ENCODE measurements around the gene RPUSD1.
"Not testable (repeated sequence)": the region's sequence is repeated elsewhere in the genome, so short reads cannot be mapped to it uniquely, and the experiment has no call there.

RPUSD1 gene, protein sequence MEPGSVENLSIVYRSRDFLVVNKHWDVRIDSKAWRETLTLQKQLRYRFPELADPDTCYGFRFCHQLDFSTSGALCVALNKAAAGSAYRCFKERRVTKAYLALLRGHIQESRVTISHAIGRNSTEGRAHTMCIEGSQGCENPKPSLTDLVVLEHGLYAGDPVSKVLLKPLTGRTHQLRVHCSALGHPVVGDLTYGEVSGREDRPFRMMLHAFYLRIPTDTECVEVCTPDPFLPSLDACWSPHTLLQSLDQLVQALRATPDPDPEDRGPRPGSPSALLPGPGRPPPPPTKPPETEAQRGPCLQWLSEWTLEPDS

GRCh38 chr16:787978-788398, at the start of gene RPUSD1:
Gene RPUSD1, minus strand, starts transcription at chr16:788381. Its CDS starts 644 bp downstream, at chr16:787737.
- DNase-seq (ENCODE audit: low spot score) = no peak

DNA sequence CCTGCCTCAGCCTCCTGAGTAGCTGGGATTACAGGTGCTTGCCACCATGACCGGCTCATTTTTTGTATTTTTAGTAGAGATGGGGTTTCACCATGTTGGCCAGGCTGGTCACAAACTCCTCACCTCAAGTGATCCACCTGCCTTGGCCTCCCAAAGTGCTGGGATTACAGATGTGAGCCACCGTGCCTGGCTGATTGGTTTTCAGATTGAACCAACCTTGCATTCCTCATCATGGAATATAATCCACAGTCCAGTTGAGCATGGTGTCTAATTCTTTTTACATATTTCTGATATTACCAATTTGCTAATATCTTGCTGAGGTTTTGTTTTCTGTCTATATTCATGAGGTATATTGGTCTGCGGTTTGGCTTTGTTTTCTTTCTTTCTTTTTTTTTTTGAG, 48.6 kb upstream of the RPUSD1 start:
- DNase-seq (ENCODE audit: low spot score) = not testable (repeated sequence)

GRCh38 chr16:836221-836620, 48.0 kb upstream of the RPUSD1 start:
- DNase-seq (ENCODE audit: low spot score) = no peak

- no peak for DNase-seq (ENCODE audit: low spot score)
These were observed 47.2 kb upstream of the RPUSD1 start for GRCh38 chr16:835373-835772.

DNA sequence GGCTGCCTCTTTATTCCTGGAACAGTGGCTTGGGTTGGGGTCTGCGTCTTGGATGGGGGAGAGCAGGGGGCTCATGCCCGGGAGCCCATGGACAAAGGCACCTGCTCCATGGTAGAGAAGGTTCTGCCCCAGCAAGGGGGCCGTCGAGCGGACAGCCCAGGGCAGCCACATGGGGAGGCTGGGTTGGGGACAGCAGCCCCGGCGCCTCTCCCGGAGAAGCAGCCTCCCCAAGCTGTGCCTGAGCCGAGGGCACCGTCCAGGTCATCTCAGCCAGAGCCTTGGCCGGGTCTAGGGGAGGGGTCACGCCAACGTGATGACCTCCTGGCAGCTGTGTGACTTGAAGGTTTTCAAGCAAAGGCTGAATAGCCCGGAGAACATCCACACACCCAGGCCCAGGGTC, 45.2 kb upstream of the RPUSD1 start:
- DNase-seq (ENCODE audit: low spot score) = no peak

GRCh38 chr16:832652-833336, 44.6 kb upstream of the RPUSD1 start:
- no peak for DNase-seq (ENCODE audit: low spot score)

DNA sequence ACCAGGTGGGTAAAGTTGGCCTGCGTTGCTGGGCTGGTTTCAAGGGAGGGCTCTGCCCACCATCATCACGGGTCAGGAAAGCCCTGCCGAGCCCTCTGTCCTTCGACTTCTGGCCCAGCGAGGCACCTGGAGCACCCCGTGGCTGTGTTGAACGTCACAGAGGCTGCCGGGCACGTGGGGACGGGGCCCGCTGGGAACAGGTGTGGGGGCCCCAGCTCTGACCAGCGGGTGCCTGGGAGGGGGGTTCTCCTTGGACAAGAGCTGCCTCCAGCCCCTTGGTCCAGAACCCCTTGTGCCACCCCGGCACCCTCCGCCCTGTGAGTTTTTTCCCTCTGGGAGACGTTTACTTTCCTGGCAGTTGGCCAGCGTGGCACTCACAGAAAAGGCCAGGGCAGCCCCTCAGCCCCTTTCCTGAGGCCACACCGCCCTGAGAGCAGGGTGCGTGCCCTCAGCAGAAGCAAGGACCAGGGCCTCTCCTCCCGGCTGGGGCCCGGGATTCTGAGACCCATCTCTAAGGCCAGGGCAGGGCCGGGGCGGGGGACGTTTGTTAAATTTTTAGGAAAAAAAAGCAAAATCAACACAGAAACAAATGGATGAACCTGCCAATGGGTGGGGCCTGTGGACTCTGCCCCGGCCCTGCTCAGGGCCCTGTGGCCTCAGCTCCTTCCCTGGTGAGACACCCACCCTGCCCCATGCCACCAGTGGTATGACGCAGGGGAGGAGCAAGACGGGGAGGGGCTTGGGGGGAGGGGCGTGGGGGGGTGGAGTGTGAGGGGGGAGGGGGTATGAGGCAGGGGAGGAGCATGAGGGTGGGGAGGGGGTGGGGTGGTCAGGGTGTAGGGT, 43.6 kb upstream of the RPUSD1 start:
- no peak for DNase-seq (ENCODE audit: low spot score)

- DNase-seq (ENCODE audit: low spot score) = no peak
These were observed 42.8 kb upstream of the RPUSD1 start for GRCh38 chr16:830871-831570.

DNA sequence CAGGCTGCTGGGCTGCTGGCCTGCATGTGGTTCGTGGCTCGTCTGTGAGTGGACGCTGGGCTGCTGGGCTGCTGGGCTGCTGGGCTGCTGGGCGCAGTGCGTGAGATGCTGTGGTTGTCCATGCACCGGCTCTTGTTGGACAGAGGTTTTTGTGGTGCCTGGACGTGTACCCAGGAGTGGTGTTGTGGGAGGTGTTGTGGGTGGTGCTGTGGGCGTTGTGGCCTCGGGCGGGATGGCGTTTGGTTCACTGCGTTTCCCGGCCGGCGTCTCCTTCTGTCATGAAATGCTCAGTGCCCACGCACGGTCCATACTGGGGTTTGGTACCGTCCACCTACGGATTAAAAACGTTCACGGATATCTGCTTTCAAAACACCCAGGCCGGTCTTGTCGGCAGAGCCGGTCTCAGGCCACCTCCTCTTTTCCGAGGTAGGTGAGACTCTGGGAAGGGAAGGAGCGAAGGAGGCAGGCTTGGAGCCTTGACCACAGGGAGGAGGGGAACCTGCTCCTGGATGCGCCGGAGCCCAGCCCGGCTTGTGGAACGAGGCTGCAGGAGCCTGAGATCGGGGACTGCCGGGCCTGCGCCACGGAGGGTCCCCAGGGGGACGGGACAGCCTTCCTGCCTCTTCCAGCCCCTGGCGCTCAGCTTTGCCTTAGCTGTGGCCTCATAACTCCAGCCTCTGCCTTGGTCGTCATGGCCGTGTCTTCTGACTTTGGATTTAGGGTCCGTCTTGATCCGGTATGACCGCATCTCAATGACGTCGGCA, 42.1 kb upstream of the RPUSD1 start:
- DNase-seq (ENCODE audit: low spot score) = no peak

DNA sequence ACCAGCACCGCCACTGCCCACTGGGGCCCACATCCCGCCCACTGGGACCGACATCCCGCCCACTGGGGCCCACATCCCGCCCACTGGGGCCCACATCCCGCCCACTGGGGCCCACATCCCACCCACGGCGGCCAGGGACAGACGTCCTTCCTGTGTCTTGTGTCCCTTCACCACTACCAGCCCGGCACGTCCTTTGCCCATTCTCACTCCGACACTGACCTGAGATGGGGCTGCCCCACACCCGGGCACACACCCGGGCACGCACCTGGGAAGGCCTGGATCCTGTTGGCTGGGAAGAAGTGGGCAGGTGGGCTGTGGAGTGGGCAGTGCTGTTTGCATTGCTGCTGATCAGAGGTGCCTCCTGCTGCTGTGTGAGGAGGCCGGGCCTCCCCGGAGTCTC, 40.7 kb upstream of the RPUSD1 start:
- DNase-seq (ENCODE audit: low spot score) = no peak

- DNase-seq (ENCODE audit: low spot score) = no peak
These were observed 39.3 kb upstream of the RPUSD1 start for GRCh38 chr16:827513-827912.

- no peak for DNase-seq (ENCODE audit: low spot score)
These were observed 37.3 kb upstream of the RPUSD1 start for GRCh38 chr16:825341-826061.

DNA sequence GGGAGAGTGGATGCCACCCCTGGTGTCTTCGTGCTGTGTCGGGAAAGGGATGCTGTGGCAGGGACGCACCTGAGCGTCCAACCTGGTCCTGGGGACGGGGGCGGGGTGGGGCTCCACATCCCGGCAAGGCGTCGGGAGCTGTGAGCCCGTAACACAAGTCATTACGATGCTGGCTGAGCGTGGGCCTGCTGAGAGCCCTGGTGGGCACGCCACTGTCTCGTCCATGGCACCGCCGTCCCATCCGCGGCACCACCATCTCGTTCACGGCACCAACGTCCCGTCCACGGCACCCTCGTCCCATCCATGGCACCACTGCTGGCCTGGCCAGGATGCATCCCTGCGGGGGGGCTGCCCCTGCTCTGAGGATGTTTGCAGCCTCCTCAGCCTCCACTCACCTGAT, 36.4 kb upstream of the RPUSD1 start:
- DNase-seq (ENCODE audit: low spot score) = no peak

- no peak for DNase-seq (ENCODE audit: low spot score)
These were observed 36.0 kb upstream of the RPUSD1 start for GRCh38 chr16:824194-824593.

GRCh38 chr16:822909-823297, 34.7 kb upstream of the RPUSD1 start:
- DNase-seq (ENCODE audit: low spot score) = no peak

DNA sequence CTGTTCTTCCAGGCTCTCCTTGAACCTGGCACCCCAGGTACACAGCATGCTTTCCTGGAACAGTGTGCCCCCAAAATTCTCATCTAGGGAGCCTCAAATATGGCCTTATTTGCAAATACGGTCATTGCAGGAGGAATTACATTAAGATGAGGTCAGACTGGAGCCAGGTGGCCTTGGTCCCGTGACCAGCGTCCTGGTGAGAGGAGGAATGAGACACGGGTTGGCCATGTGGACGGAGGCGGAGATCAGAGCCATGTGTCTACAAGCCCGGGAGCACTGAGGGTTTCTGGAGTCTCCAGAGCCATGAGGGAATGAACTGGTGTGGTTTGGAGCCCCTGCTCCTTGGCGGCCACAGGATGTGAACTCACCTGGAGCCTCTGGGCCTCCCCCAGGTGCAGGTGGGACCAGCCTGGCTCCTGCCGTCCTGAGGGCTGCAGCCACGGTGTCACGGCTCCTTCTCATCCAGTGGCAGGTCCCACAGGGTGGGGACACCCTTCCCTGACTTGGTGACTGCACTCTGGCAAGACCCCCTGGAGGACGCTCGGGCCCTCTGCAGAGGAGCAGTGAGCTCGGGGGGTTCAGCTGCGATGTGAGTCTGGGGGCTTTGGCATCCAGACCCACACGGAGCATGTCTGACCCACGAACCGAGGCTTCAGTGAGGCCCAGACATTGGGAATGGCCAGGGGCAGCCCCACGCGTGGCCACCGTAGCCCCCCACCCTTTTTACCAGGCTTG, 34.2 kb upstream of the RPUSD1 start:
- DNase-seq (ENCODE audit: low spot score) = no peak

DNA sequence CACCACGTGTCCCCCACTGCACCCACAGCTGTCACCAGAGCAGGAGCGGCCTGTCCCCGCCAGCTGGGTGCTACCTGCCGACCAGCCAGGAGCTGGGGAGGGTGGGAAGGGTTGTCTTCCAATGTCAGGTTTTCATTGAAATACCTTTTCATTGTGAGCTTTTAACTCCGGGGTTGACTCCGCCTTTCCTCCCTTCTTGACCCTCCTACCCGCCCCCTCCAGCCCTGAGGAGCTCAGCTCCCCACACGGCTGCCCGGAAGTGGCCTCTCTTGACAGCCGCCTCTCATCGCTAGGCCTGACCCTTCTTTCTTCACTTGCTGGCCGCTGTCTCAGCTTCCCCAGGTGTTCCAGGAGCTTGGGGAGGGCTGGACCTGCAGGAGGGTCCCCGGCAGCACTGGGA, 33.6 kb upstream of the RPUSD1 start:
- DNase-seq (ENCODE audit: low spot score) = no peak

DNA sequence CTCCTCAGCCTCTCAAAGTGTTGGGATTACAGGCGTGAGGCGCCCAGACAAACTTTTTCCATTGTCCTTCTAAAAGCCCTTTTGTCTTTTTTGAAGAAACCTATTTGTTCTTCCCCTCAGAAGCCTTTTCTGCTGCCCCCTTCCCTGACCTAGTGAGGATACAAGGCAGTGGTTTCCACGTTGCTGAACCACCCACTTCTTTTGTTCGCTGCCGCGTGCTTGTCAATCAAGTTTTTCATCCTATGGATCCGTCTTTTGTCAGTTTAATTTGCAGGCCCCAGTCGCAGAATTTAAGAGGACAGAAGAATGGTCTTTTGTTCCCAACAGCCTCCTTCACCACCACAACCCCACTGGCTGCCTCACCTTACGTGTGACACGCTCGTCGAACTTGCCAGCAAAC, 32.6 kb upstream of the RPUSD1 start:
- DNase-seq (ENCODE audit: low spot score) = no peak

DNA sequence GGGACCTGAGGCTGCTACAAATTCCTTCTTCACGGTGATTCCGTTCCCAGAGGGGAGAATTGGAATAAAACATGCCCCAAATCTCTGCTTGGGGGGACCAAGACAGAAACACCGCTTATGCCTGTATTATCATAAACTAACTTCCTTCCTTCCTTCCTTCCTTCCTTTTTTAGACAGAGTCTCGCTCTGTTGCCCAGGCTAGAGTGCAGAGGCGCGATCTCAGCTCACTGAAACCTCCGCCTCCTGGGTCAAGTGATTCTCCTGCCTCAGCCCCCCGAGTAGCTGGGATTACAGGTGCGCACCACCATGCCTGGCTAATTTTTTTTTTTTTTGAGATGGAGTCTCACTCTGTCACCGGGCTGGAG, 31.8 kb upstream of the RPUSD1 start:
- not testable (repeated sequence) for DNase-seq (ENCODE audit: low spot score)
